ENCODE data around the gene DNM3. TPM values are rescaled to one million over a fixed set of nuclear protein-coding genes. Genes with fewer than 3 reads are reported as not detected.

Gene DNM3
- total and polyA plus RNA-seq, 2 of the 8 experiments (the other 6 are each of a cell fraction or from before 2014, with no cell fraction given) = 2.0 to 8.5 TPM

GRCh38 chr1:172425339-172425738 lies 584.0 kb downstream of the DNM3 start:
- WGBS, 2 experiments (ENCODE audit: extremely low coverage in 1 of 2, insufficient coverage in 1 of 2, insufficient read length in 1 of 2, insufficient replicate concordance in 2 of 2, low coverage in 1 of 2, low lambda C conversion rate in 2 of 2, missing lambda C conversion rate in 1 of 2) = 90% methylated on average over 3 of the region's 3 CpGs; no CpG with 5 or more reads in 1 of the 2 experiments
- CTCF ChIA-PET (ENCODE audit: partially characterized antibody) = interaction anchor here (0.6 kb wide), 1 partner anchor 10 kb away, joined by 3 read pairs; no protein-coding TSS in a partner anchor

More at GRCh38 chr1:172425339-172425738, 584.0 kb downstream of the DNM3 start:
- Histone ChIP-seq H2BK20ac (ENCODE audit: low read length) (0 out of 2 replicates have a peak overlapping the region, but pooled peaks have one; percentile 13), H3K36me3 (ENCODE audit: control insufficient read depth in 2 of 4, insufficient read depth in 4 of 4, low read length in 3 of 4) (no peaks in the 10 kb centered on the region), H2AK5ac (ENCODE audit: low read depth, low read length) (no peak overlapping the region), H2BK15ac (ENCODE audit: low read length) (no peak overlapping the region), H3K27me3 (replicated peaks in 1 of 4; ENCODE audit: control insufficient read depth in 3 of 4, extremely low read depth in 1 of 4, insufficient read depth in 3 of 4, low read length in 3 of 4) (no peaks in the 10 kb centered on the region), H4K20me1 (replicated peaks in 1 of 2; ENCODE audit: control insufficient read depth in 1 of 2, insufficient read depth in 2 of 2, low read length in 2 of 2) (no peaks in the 10 kb centered on the region), H2BK12ac (ENCODE audit: low read depth, low read length) (no peak overlapping the region), H3K23me2 (ENCODE audit: low read depth, low read length) (no peaks in the 10 kb centered on the region; the same call in 1 of the 2 replicates), H3K4ac (replicated peaks; ENCODE audit: insufficient read length, low read depth, low read length) (no peak overlapping the region), H2BK120ac (replicated peaks; ENCODE audit: low read depth, low read length) (no peak overlapping the region), H4K8ac (ENCODE audit: extremely low read depth, insufficient read depth, low read length) (no peak overlapping the region), H3K4me3 (ENCODE audit: extremely low read depth in 1 of 4, insufficient read depth in 2 of 4, low read depth in 3 of 4, low read length in 4 of 4) (no peak overlapping the region), H3K9ac (replicated peaks in 1 of 4; ENCODE audit: extremely low read depth in 1 of 4, low read depth in 3 of 4, low read length in 3 of 4) (no peak overlapping the region), H3K4me1 (replicated peaks in 1 of 4; ENCODE audit: control insufficient read depth in 3 of 4, insufficient read depth in 4 of 4, low read length in 3 of 4) (peaks cover 0 to 11% (median 3%) of the 10 kb centered on the region in 4 experiments; a peak in 3 of 7 replicates), H3K23ac (ENCODE audit: insufficient read length) (no peak overlapping the region), H3K18ac (ENCODE audit: extremely low read depth, low read length) (no peak overlapping the region), H3K9me3 (ENCODE audit: insufficient read depth in 2 of 2, low read depth in 1 of 2, low read length in 1 of 2) (no peaks in the 10 kb centered on the region), H3K27ac (ENCODE audit: low read depth, low read length) (no peak overlapping the region), H2BK5ac (ENCODE audit: low read depth, low read length) (no peak overlapping the region), H2AFZ (ENCODE audit: low read length) (no peak overlapping the region), H3K56ac (replicated peaks; ENCODE audit: insufficient read length, low read depth, low read length) (no peak overlapping the region), H3K79me2 (ENCODE audit: control insufficient read depth in 1 of 2, insufficient read depth in 2 of 2, low read length in 2 of 2) (no peaks in the 10 kb centered on the region), H3K79me1 (ENCODE audit: low read depth, low read length) (no peaks in the 10 kb centered on the region), H4K5ac (ENCODE audit: insufficient read length, low read depth, low read length) (no peak overlapping the region), H3K4me2 (ENCODE audit: insufficient read depth in 1 of 2, low read depth in 2 of 2, low read length in 2 of 2) (no peak overlapping the region), H3K14ac (ENCODE audit: insufficient read length) (no peak overlapping the region), H4K91ac (replicated peaks; ENCODE audit: insufficient read length, low read length) (no peak overlapping the region)
- TF ChIP-seq ZNF274 (IDR thresholded peaks at IDR 0.05; ENCODE audit: borderline replicate concordance, extremely low read depth, low read length) (no peak), KDM1A (IDR thresholded peaks at IDR 0.05; ENCODE audit: borderline replicate concordance, low read length) (no peak), ATF3 (IDR thresholded peaks at IDR 0.05; ENCODE audit: insufficient read depth, low read depth, low read length) (no peak), POLR2A (IDR thresholded peaks at IDR 0.05; ENCODE audit: control extremely low read depth in 1 of 2, low read depth in 2 of 2, low read length in 2 of 2) (no peak), NANOG (IDR thresholded peaks at IDR 0.05; ENCODE audit: insufficient read depth, low read depth, low read length, poor library complexity, severe bottlenecking) (no peak), FOSL1 (IDR thresholded peaks at IDR 0.05; ENCODE audit: insufficient read depth, low read depth, low read length) (no peak), EP300 (IDR thresholded peaks at IDR 0.05; ENCODE audit: borderline replicate concordance in 1 of 2, low read depth in 2 of 2, low read length in 2 of 2) (no peak), JUN (IDR thresholded peaks at IDR 0.05; ENCODE audit: low read depth, low read length) (no peak)
- FAIRE-seq = no peak
- POLR2A ChIA-PET (ENCODE audit: partially characterized antibody) = no interaction called here
- DNase-seq (ENCODE audit: low read depth in 1 of 2, low spot score in 2 of 2) = no peak

All from H1 (cell line).